Measurements from ENCODE around the gene PTPN22. TPM values are rescaled to one million over a fixed set of nuclear protein-coding genes. Genes with fewer than 3 reads are reported as not detected.

PTPN22 gene
- polyA plus RNA-seq, 3 donors, result 9.7 to 43.7 (median 29.7) TPM

DNA sequence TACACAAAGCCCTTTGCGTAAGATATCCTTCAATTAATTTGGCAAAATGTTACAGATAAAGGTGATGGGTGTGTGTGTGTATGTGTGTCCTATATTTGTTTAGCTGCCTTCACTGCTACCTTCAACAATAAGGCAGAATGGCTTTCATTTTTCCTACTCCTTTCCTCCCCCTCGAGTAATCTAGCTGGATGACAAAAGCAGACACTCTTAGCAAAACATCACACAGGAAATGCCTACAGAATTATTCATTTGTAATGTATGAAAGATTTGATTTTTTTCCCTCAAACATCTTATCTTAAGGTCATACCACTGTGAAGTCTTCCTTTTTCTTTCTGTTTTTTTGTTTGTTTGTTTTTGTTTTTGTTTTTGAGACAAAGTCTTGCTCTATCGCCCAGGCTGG is 10.6 kb downstream of the PTPN22 start:
- Histone ChIP-seq H3K79me2 (ENCODE audit: insufficient read depth, low read length) (peaks cover 80% of the 10 kb centered on the region), H3K9ac (ENCODE audit: insufficient read depth, low read length, poor library complexity, severe bottlenecking) (no peak overlapping the region), H3K27me3 (ENCODE audit: control insufficient read depth in 2 of 2, insufficient read depth in 2 of 2, low read length in 2 of 2) (no peaks in the 10 kb centered on the region), H3K9me3 (replicated peaks in 1 of 2; ENCODE audit: control insufficient read depth in 1 of 2, insufficient read depth in 1 of 2, low read length in 2 of 2) (no peaks in the 10 kb centered on the region), H3K4me2 (replicated peaks; ENCODE audit: extremely low read depth, low read length, poor library complexity, severe bottlenecking) (no peak overlapping the region), H4K20me1 (ENCODE audit: insufficient read depth, low read length) (no peaks in the 10 kb centered on the region), H3K36me3 (replicated peaks in 1 of 2; ENCODE audit: control insufficient read depth in 1 of 2, insufficient read depth in 2 of 2, low read length in 2 of 2) (peaks cover 0 to 31% of the 10 kb centered on the region in 2 donors), H3K4me3 (replicated peaks in 1 of 3; ENCODE audit: low read depth in 2 of 3, low read length in 3 of 3) (no peak overlapping the region), H3K4me1 (ENCODE audit: control insufficient read depth in 1 of 2, insufficient read depth in 2 of 2, low read length in 2 of 2) (peaks cover 58 to 74% of the 10 kb centered on the region in 2 donors), H3K27ac (ENCODE audit: low read depth in 1 of 2, low read length in 2 of 2) (peak overlapping the region in 1 of 2 donors; percentile 73), H2AFZ (ENCODE audit: insufficient read depth, low read depth, low read length, poor library complexity, severe bottlenecking) (no peak overlapping the region)
- TF ChIP-seq CTCF (IDR thresholded peaks at IDR 0.05), result no peak
- DNase-seq, result no peak
- peak overlapping the region in 6 of 7 donors; percentile 48 to 93 (median 80) for H3K27ac Mint-ChIP-seq
- intact Hi-C loops (cut with micrococcal nuclease), result loop anchor here in 1 of 2 donors (5.0 kb wide), 1 partner anchor 41 kb away; the partner anchor contains the start of gene AP4B1
- peaks cover 24 to 45% of the 10 kb centered on the region in 2 donors for H3K36me3 Mint-ChIP-seq
- no peak overlapping the region for H3K4me3 Mint-ChIP-seq
- WGBS (ENCODE audit: insufficient coverage), result no CpG with 5 or more reads among the region's 3 CpGs
- peaks cover 69% of the 10 kb centered on the region for H3K4me1 Mint-ChIP-seq
- H3K27me3 Mint-ChIP-seq (ENCODE audit: low read depth in 3 of 3), result peaks cover 0 to 2% (median 0%) of the 10 kb centered on the region in 3 donors
- peaks cover 0 to 1% (median 0%) of the 10 kb centered on the region in 7 donors for H3K9me3 Mint-ChIP-seq

GRCh38 chr1:113859478-113860175 is 11.9 kb downstream of the PTPN22 start:
- H3K79me2 ChIP-seq (ENCODE audit: insufficient read depth, low read length), result peaks cover 72% of the 10 kb centered on the region
- Mint-ChIP-seq H3K4me1 (peaks cover 80% of the 10 kb centered on the region), H3K27ac (peak overlapping the region; percentile 79 to 93 (median 90)), H3K36me3 (peaks cover 25 to 40% of the 10 kb centered on the region in 2 donors), H3K27me3 (ENCODE audit: low read depth in 3 of 3) (peaks cover 0 to 2% (median 0%) of the 10 kb centered on the region in 3 donors), H3K4me3 (peak overlapping the region; percentile 27 to 76), H3K9me3 (peaks cover 0 to 1% (median 0%) of the 10 kb centered on the region in 7 donors)
- H2AFZ ChIP-seq (ENCODE audit: insufficient read depth, low read depth, low read length, poor library complexity, severe bottlenecking), result peak overlapping the region; percentile 4
- peaks cover 0 to 33% of the 10 kb centered on the region in 2 donors for H3K36me3 ChIP-seq (replicated peaks in 1 of 2; ENCODE audit: control insufficient read depth in 1 of 2, insufficient read depth in 2 of 2, low read length in 2 of 2)
- DNase-seq, result peak; percentile 48 to 63 (median 59)
- peak overlapping the region; percentile 9 for H3K9ac ChIP-seq (ENCODE audit: insufficient read depth, low read length, poor library complexity, severe bottlenecking)
- H3K4me1 ChIP-seq (ENCODE audit: control insufficient read depth in 1 of 2, insufficient read depth in 2 of 2, low read length in 2 of 2), result peaks cover 71 to 87% of the 10 kb centered on the region in 2 donors
- H3K27me3 ChIP-seq (ENCODE audit: control insufficient read depth in 2 of 2, insufficient read depth in 2 of 2, low read length in 2 of 2), result no peaks in the 10 kb centered on the region
- H3K4me3 ChIP-seq (replicated peaks in 1 of 3; ENCODE audit: low read depth in 2 of 3, low read length in 3 of 3), result peak overlapping the region; percentile 6 to 61 (median 24)
- H3K27ac ChIP-seq (ENCODE audit: low read depth in 1 of 2, low read length in 2 of 2), result peak overlapping the region; percentile 44 to 73
- H4K20me1 ChIP-seq (ENCODE audit: insufficient read depth, low read length), result no peaks in the 10 kb centered on the region
- peak overlapping the region; percentile 65 for H3K4me2 ChIP-seq (replicated peaks; ENCODE audit: extremely low read depth, low read length, poor library complexity, severe bottlenecking)
- no peak for TF ChIP-seq CTCF (IDR thresholded peaks at IDR 0.05)
- no CpG with 5 or more reads among the region's 3 CpGs for WGBS (ENCODE audit: insufficient coverage)
- intact Hi-C loops (cut with micrococcal nuclease), result loop anchor here (5.0 kb wide), 2 partner anchors 43 to 48 kb away; partner anchors contain the start of genes AP4B1 (in 1 of the 2) and DCLRE1B (in 1 of the 2)
- no peaks in the 10 kb centered on the region for H3K9me3 ChIP-seq (replicated peaks in 1 of 2; ENCODE audit: control insufficient read depth in 1 of 2, insufficient read depth in 1 of 2, low read length in 2 of 2)

All from CD14-positive monocyte (primary cell).